Measurements from ENCODE around the gene TMEM232. TPM values are rescaled to one million over a fixed set of nuclear protein-coding genes. Genes with fewer than 3 reads are reported as not detected.
A peak's percentile ranks its signal among the peaks of the same experiment; 100 is the strongest.

The TMEM232 gene
- total RNA-seq, 1 donor from 2014 or later: 2.3 TPM

GRCh38 chr5:110634475-110634874, 92.0 kb downstream of the TMEM232 start:
- no peak for TF ChIP-seq CTCF (IDR thresholded peaks at IDR 0.05)
- no peaks in the 10 kb centered on the region for H3K27me3 Mint-ChIP-seq (ENCODE audit: low read depth)
- no peak for DNase-seq (ENCODE audit: low spot score)
- H3K36me3 Mint-ChIP-seq (ENCODE audit: low read depth): peaks cover 16% of the 10 kb centered on the region
- no peak overlapping the region for H3K27ac Mint-ChIP-seq (ENCODE audit: unreplicated experiment)
- H3K4me3 Mint-ChIP-seq (ENCODE audit: unreplicated experiment): no peak overlapping the region
- peaks cover 29% of the 10 kb centered on the region for H3K9me3 Mint-ChIP-seq (ENCODE audit: low read depth)
- H3K4me1 Mint-ChIP-seq (ENCODE audit: low read depth): no peaks in the 10 kb centered on the region

GRCh38 chr5:110631236-110631635, 95.2 kb downstream of the TMEM232 start:
- Mint-ChIP-seq H3K36me3 (ENCODE audit: low read depth) (peaks cover 16% of the 10 kb centered on the region), H3K27ac (ENCODE audit: unreplicated experiment) (no peak overlapping the region), H3K4me3 (ENCODE audit: unreplicated experiment) (no peak overlapping the region), H3K4me1 (ENCODE audit: low read depth) (peaks cover 6% of the 10 kb centered on the region), H3K27me3 (ENCODE audit: low read depth) (no peaks in the 10 kb centered on the region), H3K9me3 (ENCODE audit: low read depth) (peaks cover 29% of the 10 kb centered on the region)
- no peak for DNase-seq (ENCODE audit: low spot score)
- TF ChIP-seq CTCF (IDR thresholded peaks at IDR 0.05): no peak

GRCh38 chr5:110630350-110630749, 96.1 kb downstream of the TMEM232 start:
- Mint-ChIP-seq H3K9me3 (ENCODE audit: low read depth) (peaks cover 24% of the 10 kb centered on the region), H3K36me3 (ENCODE audit: low read depth) (peaks cover 16% of the 10 kb centered on the region), H3K27ac (ENCODE audit: unreplicated experiment) (no peak overlapping the region), H3K27me3 (ENCODE audit: low read depth) (no peaks in the 10 kb centered on the region), H3K4me1 (ENCODE audit: low read depth) (peaks cover 6% of the 10 kb centered on the region), H3K4me3 (ENCODE audit: unreplicated experiment) (no peak overlapping the region)
- TF ChIP-seq CTCF (IDR thresholded peaks at IDR 0.05): no peak
- no peak for DNase-seq (ENCODE audit: low spot score)

- Mint-ChIP-seq H3K9me3 (ENCODE audit: low read depth) (no peaks in the 10 kb centered on the region), H3K4me1 (ENCODE audit: low read depth) (peaks cover 25% of the 10 kb centered on the region), H3K27me3 (ENCODE audit: low read depth) (no peaks in the 10 kb centered on the region), H3K36me3 (ENCODE audit: low read depth) (no peaks in the 10 kb centered on the region), H3K27ac (ENCODE audit: unreplicated experiment) (no peak overlapping the region), H3K4me3 (ENCODE audit: unreplicated experiment) (no peak overlapping the region)
- TF ChIP-seq CTCF (IDR thresholded peaks at IDR 0.05): peak; percentile 90
- no peak for DNase-seq (ENCODE audit: low spot score)
These were observed 101.0 kb downstream of the TMEM232 start for GRCh38 chr5:110625376-110625999.

GRCh38 chr5:110623874-110624273, 102.6 kb downstream of the TMEM232 start:
- no peaks in the 10 kb centered on the region for H3K9me3 Mint-ChIP-seq (ENCODE audit: low read depth)
- H3K27ac Mint-ChIP-seq (ENCODE audit: unreplicated experiment): no peak overlapping the region
- no peak for DNase-seq (ENCODE audit: low spot score)
- H3K4me1 Mint-ChIP-seq (ENCODE audit: low read depth): peaks cover 25% of the 10 kb centered on the region
- no peaks in the 10 kb centered on the region for H3K36me3 Mint-ChIP-seq (ENCODE audit: low read depth)
- no peak overlapping the region for H3K4me3 Mint-ChIP-seq (ENCODE audit: unreplicated experiment)
- TF ChIP-seq CTCF (IDR thresholded peaks at IDR 0.05): no peak
- no peaks in the 10 kb centered on the region for H3K27me3 Mint-ChIP-seq (ENCODE audit: low read depth)

Data from chondrocyte (in vitro differentiated cells).